ENCODE data around the gene CERT1. TPM values are rescaled to one million over a fixed set of nuclear protein-coding genes. Genes with fewer than 3 reads are reported as not detected.
"Not testable (repeated sequence)": the region's sequence is repeated elsewhere in the genome, so short reads cannot be mapped to it uniquely, and the experiment has no call there.

The CERT1 gene
- total RNA-seq, 2 donors from 2014 or later = 32.3 to 35.5 TPM

DNA sequence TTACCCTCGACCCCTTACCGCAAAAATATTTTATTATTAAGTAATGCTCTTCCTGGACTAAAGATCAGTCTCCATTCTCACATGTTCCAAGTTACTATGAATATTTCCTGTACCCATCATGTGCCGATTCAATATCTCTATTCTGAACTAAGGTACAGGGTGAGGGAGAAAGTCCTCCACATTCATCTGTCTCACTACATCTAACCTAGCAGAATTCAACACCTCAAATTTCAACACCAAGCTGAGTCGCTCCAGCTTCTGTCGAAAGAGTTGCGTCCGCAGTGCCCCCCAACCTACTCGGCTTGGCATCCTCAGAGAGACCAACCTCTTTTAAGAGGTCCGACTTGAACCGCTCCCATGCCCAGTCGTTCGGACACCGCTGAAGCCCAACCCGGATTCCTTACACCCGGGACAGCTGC is 1.0 kb downstream of the CERT1 start:
- 1% methylated on average over 15 of the region's 15 CpGs for WGBS
- peak overlapping the region; percentile 93 to 95 for H3K27ac ChIP-seq
- no peaks in the 10 kb centered on the region for H3K4me1 ChIP-seq (replicated peaks)
- H3K27me3 ChIP-seq (replicated peaks; ENCODE audit: insufficient read depth) = no peaks in the 10 kb centered on the region
- intact Hi-C loops (cut with DNase I) = loop anchor here (5.0 kb wide), 1 partner anchor 458 kb away; the partner anchor contains the start of gene GCNT4
- no peak for DNase-seq (ENCODE audit: low spot score)
- H3K9me3 ChIP-seq = no peaks in the 10 kb centered on the region
- no peaks in the 10 kb centered on the region for H3K36me3 ChIP-seq
- H3K4me3 ChIP-seq = peak overlapping the region; percentile 79 to 93
- TF ChIP-seq POLR2A (IDR thresholded peaks at IDR 0.05) (no peak), POLR2AphosphoS5 (IDR thresholded peaks at IDR 0.05) (no peak)
- TF ChIP-seq, protein P1, sequence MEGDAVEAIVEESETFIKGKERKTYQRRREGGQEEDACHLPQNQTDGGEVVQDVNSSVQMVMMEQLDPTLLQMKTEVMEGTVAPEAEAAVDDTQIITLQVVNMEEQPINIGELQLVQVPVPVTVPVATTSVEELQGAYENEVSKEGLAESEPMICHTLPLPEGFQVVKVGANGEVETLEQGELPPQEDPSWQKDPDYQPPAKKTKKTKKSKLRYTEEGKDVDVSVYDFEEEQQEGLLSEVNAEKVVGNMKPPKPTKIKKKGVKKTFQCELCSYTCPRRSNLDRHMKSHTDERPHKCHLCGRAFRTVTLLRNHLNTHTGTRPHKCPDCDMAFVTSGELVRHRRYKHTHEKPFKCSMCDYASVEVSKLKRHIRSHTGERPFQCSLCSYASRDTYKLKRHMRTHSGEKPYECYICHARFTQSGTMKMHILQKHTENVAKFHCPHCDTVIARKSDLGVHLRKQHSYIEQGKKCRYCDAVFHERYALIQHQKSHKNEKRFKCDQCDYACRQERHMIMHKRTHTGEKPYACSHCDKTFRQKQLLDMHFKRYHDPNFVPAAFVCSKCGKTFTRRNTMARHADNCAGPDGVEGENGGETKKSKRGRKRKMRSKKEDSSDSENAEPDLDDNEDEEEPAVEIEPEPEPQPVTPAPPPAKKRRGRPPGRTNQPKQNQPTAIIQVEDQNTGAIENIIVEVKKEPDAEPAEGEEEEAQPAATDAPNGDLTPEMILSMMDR (IDR thresholded peaks at IDR 0.05) = no peak

DNA sequence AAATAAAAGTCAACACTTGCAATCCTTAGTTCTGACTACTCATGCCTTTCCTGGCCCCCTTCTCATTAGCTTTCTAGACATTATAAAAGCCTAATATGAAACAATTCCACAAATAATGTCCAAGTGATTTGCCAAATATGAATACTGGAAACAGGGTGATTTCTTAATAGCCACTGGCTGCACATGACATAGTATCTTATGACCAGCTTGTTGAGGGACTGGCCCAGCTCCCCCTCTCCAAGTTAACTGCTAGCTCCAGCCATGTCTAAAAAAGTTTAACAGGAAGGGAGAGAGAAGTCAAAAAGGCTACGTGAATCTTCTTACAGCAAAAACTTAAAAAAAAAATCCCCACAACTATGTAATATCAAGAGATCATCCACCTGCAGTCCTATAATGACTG is 1.5 kb downstream of the CERT1 start:
- peak overlapping the region in 1 of 2 donors; percentile 93 for H3K27ac ChIP-seq
- no peaks in the 10 kb centered on the region for H3K36me3 ChIP-seq
- H3K4me1 ChIP-seq (replicated peaks) = no peaks in the 10 kb centered on the region
- H3K9me3 ChIP-seq = no peaks in the 10 kb centered on the region
- 0% methylated on average over 1 of the region's 1 CpG for WGBS
- TF ChIP-seq, protein P1 (IDR thresholded peaks at IDR 0.05) = no peak
- no peak for TF ChIP-seq POLR2AphosphoS5 (IDR thresholded peaks at IDR 0.05)
- TF ChIP-seq POLR2A (IDR thresholded peaks at IDR 0.05) = no peak
- peak; percentile 11 for DNase-seq (ENCODE audit: low spot score)
- H3K4me3 ChIP-seq = peak overlapping the region; percentile 79 to 93
- intact Hi-C loops (cut with DNase I) = loop anchor here (5.0 kb wide), 1 partner anchor 458 kb away; the partner anchor contains the start of gene GCNT4
- no peaks in the 10 kb centered on the region for H3K27me3 ChIP-seq (replicated peaks; ENCODE audit: insufficient read depth)

DNA sequence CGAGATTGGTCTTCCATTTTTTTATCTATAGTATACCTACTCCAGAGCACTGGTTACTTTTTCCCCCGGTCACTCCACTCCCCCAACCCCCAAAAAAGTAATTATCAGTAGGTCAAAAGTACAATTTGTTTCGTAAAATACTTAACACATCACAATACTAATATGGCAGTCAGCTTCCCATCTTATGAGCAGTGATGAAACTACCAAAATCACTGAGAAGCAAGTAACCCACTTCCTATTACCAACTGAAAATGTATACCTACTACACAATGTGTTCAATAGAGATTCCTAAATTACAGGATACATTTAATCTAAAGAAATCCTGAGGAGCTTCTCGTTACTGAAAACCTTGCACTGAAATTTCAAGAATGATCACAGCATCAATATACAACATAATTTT is 1.9 kb downstream of the CERT1 start:
- Histone ChIP-seq H3K4me3 (peak overlapping the region; percentile 79 to 93), H3K36me3 (no peaks in the 10 kb centered on the region), H3K27me3 (replicated peaks; ENCODE audit: insufficient read depth) (no peaks in the 10 kb centered on the region), H3K4me1 (replicated peaks) (no peaks in the 10 kb centered on the region), H3K27ac (no peak overlapping the region), H3K9me3 (no peaks in the 10 kb centered on the region)
- TF ChIP-seq POLR2AphosphoS5 (IDR thresholded peaks at IDR 0.05) (no peak), POLR2A (IDR thresholded peaks at IDR 0.05) (no peak)
- TF ChIP-seq, protein P1 (IDR thresholded peaks at IDR 0.05) = no peak
- intact Hi-C loops (cut with DNase I) = no loop called here
- 82% methylated on average over 4 of the region's 4 CpGs for WGBS
- no peak for DNase-seq (ENCODE audit: low spot score)

DNA sequence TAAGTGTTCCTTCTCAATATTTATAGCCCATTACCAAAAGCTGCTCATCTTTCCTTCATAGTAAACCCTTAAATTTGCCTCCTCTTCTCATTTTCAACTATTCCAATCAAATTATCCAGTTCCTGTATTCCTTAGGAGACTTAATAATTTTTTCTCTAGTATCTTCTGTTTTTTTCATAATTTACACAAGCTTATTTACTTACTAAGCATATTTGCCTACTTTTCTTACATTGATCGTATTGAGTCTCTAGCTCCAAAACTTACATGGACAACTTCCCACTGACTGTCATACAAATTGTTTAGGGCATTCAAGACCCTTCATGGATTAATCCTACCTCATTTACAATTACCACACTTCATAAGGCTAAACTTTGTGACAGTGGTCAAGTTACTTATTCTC is 3.6 kb downstream of the CERT1 start:
- 72% methylated on average over 1 of the region's 1 CpG for WGBS
- intact Hi-C loops (cut with DNase I) = no loop called here
- no peaks in the 10 kb centered on the region for H3K4me1 ChIP-seq (replicated peaks)
- no peaks in the 10 kb centered on the region for H3K9me3 ChIP-seq
- DNase-seq (ENCODE audit: low spot score) = no peak
- H3K4me3 ChIP-seq = no peak overlapping the region
- H3K36me3 ChIP-seq = no peaks in the 10 kb centered on the region
- H3K27me3 ChIP-seq (replicated peaks; ENCODE audit: insufficient read depth) = no peaks in the 10 kb centered on the region
- TF ChIP-seq POLR2A (IDR thresholded peaks at IDR 0.05) = no peak
- TF ChIP-seq, protein P1 (IDR thresholded peaks at IDR 0.05) = no peak
- no peak for TF ChIP-seq POLR2AphosphoS5 (IDR thresholded peaks at IDR 0.05)
- no peak overlapping the region for H3K27ac ChIP-seq

DNA sequence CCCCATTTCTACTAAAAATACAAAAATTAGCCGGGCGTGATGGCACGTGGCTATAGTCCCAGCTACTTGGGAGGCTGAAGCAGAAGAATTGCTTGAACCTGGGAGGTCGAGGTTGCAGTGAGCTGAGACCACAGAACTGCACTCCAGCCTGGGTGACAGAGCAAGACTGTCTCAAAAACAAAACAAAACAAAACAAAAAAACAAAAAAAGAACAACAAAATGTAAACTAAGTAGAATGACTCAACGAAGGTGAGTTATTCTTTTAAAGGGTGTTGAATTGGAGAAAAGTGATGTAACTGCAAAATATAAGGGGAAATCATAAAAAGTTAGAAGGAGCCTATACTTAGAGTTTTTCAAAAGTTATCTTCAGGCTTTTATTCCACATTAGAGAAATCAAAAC is 6.3 kb downstream of the CERT1 start:
- H3K9me3 ChIP-seq; H3K27me3 ChIP-seq (replicated peaks; ENCODE audit: insufficient read depth); H3K4me1 ChIP-seq (replicated peaks); H3K4me3 ChIP-seq; DNase-seq (ENCODE audit: low spot score); intact Hi-C loops (cut with DNase I); H3K36me3 ChIP-seq: not testable (repeated sequence)
- WGBS = 96% methylated on average over 5 of the region's 5 CpGs
- peak overlapping the region in 1 of 2 donors; percentile 7 for H3K27ac ChIP-seq

DNA sequence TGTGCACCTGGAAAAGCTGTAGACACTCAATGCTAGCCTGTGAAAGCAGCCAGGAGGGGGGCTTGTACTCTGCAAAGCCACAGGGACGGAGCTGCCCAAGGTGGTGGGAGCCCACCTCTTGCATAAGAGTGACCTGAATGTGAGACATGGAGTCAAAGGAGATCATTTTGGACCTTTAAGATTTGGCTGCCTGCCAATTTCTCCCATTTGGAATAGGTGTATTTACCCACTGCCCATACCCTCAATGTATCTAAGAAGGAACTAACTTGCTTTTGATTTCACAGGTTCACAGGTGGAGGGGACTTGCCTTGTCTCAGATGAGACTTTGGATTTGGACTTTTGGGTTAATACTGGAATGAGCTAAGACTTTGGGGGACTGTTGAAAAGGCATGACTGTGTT is 12.6 kb downstream of the CERT1 start:
- H3K4me3 ChIP-seq; H3K27ac ChIP-seq; H3K27me3 ChIP-seq (replicated peaks; ENCODE audit: insufficient read depth); H3K4me1 ChIP-seq (replicated peaks); DNase-seq (ENCODE audit: low spot score); H3K36me3 ChIP-seq; intact Hi-C loops (cut with DNase I); H3K9me3 ChIP-seq: not testable (repeated sequence)
- WGBS = 100% methylated on average over 1 of the region's 1 CpG

Measured in prostate gland (tissue), 2 donors.